Endodermal cell (in vitro differentiated cells): ENCODE measurements around the gene OBP2A. TPM values are rescaled to one million over a fixed set of nuclear protein-coding genes. Genes with fewer than 3 reads are reported as not detected.

Experiments used
- DNase-seq: peaks from one replicate; pipeline ENCODE4 v3.0.0-alpha.2; 2017
- H3K27ac ChIP-seq: 2 replicates; pipeline ENCODE4 v1.5.1; 2013; ENCODE audit warnings: mild to moderate bottlenecking, low read depth, low read length, moderate library complexity
- H3K27me3 ChIP-seq: 2 replicates; pipeline ENCODE4 v1.6.1; 2013; ENCODE audit warnings: mild to moderate bottlenecking, low read length, moderate library complexity; ENCODE audit not compliant: insufficient read depth, control insufficient read depth, poor library complexity, severe bottlenecking
- H3K36me3 ChIP-seq: 2 replicates; pipeline ENCODE4 v1.7.0; 2013; ENCODE audit warnings: mild to moderate bottlenecking, low read length, moderate library complexity; ENCODE audit not compliant: control insufficient read depth, insufficient read depth
- H3K4me1 ChIP-seq: one replicate; pipeline ENCODE4 v1.7.0; 2013; ENCODE audit warnings: low read length; ENCODE audit not compliant: control insufficient read depth, insufficient read depth
- H3K4me3 ChIP-seq: 2 replicates; pipeline ENCODE4 v1.5.1; 2013; ENCODE audit warnings: mild to moderate bottlenecking, low read length, moderate library complexity
- H3K9ac ChIP-seq: 2 replicates; pipeline ENCODE4 v1.6.1; 2013; ENCODE audit warnings: mild to moderate bottlenecking, low read length, moderate library complexity; ENCODE audit not compliant: poor library complexity, severe bottlenecking; ENCODE audit errors: extremely low read depth
- H3K9me3 ChIP-seq: 2 replicates; pipeline ENCODE4 v1.6.1; 2013; ENCODE audit warnings: mild to moderate bottlenecking, low read length, moderate library complexity; ENCODE audit not compliant: control insufficient read depth
- H3K27ac Mint-ChIP-seq: 2 replicates; pipeline ENCODE4 v1.8.0; 2020; ENCODE audit warnings: mixed read lengths
- H3K27me3 Mint-ChIP-seq: 2 replicates; pipeline ENCODE4 v1.8.0; 2021; ENCODE audit warnings: mild to moderate bottlenecking, mixed read lengths; ENCODE audit not compliant: insufficient read depth
- H3K36me3 Mint-ChIP-seq: 2 replicates; pipeline ENCODE4 v1.8.0; 2020; ENCODE audit warnings: low read depth, mixed read lengths
- H3K4me1 Mint-ChIP-seq: 2 replicates; pipeline ENCODE4 v1.8.0; 2020; ENCODE audit warnings: mixed read lengths
- H3K4me3 Mint-ChIP-seq: 2 replicates; pipeline ENCODE4 v1.8.0; 2020; ENCODE audit warnings: mild to moderate bottlenecking, moderate library complexity, mixed read lengths
- H3K9me3 Mint-ChIP-seq: 2 replicates; pipeline ENCODE4 v1.8.0; 2020; ENCODE audit warnings: mild to moderate bottlenecking, mixed read lengths
- CTCF ChIP-seq: fragments of 200-600 bp; sonication (generic); conservative IDR thresholded peaks from 2 replicates; pipeline ENCODE4 v1.5.0; 2021; ENCODE audit warnings: antibody characterized with exemption, mild to moderate bottlenecking
- WGBS, 2 experiments: methylation state at CpG; one replicate each; pipeline versions ENCODE4 v1.1.5 to v1.1.7; 2013; ENCODE audit warnings: missing lambda C conversion rate in 2 of 2, mixed read lengths in 1 of 2; ENCODE audit not compliant: insufficient coverage in 1 of 2, insufficient read length in 1 of 2; 5-methylcytosine and 5-hydroxymethylcytosine counted together
- total RNA-seq, 2 donors: library from RNA; stranded (reverse); fragmentation: NEBNext Ultra II Directional in 1 of 2; extraction: Animal tissue kit (Norgen Biotek cat#: 25700) in 1 of 2; gene quantifications; 2 replicates in 1 of 2; 3 replicates in 1 of 2; pipeline ENCODE4 v1.2.1, GENCODE V29; 2021

The OBP2A gene
- total RNA-seq, 2 donors from 2014 or later = not detected

DNA sequence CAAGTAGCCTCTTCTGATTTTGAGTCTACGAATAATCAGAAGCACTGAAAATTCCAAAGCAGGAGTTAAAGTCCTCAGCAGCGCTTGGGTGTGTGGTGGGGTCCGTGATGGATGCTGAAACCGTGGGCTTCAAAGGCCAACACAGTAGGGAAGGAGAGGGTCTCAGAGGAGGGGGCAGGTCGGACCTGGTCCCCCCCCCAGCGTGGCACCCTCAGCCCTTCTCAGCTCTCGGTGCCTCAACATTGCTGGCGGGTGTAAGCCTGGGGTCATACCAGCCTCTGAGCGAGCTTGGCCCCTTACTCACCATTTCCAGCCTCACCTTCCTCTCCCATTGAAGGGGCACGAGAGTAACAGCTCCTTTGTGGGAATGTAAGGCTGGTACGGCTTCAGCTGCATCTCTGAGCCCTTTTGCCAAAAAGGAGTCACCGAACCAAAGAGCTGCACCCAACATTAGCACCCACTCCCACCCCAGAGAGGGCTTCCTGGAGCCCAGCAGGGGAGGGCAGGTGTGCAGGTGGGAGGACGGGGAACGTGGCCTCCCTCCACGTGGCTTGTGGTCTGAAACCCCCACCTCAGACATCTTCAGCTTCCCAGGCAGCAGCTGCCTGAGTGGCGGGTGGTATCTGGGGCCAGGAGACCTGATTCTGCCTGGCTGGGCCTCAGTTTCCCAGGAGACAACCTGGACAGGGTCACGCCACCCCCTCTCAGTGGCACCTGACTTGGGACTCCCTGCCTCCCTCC, 31.4 kb upstream of the OBP2A start:
- peaks cover 3% of the 10 kb centered on the region for H3K9me3 Mint-ChIP-seq
- no peaks in the 10 kb centered on the region for H3K27me3 Mint-ChIP-seq
- TF ChIP-seq CTCF = no peak
- DNase-seq = peak; percentile 22
- no peak overlapping the region for H3K27ac Mint-ChIP-seq
- H3K27me3 ChIP-seq = no peaks in the 10 kb centered on the region
- H3K36me3 ChIP-seq = no peaks in the 10 kb centered on the region
- no peak overlapping the region for H3K9ac ChIP-seq
- H3K4me3 ChIP-seq = no peak overlapping the region
- H3K4me3 Mint-ChIP-seq = no peak overlapping the region
- H3K4me1 ChIP-seq = no peaks in the 10 kb centered on the region
- no peaks in the 10 kb centered on the region for H3K36me3 Mint-ChIP-seq
- no peak overlapping the region for H3K27ac ChIP-seq
- no peaks in the 10 kb centered on the region for H3K9me3 ChIP-seq
- no peaks in the 10 kb centered on the region for H3K4me1 Mint-ChIP-seq
- WGBS, 2 experiments = 87 to 91% methylated on average over 3 to 16 of the region's 17 CpGs

- Histone ChIP-seq H3K36me3 (no peaks in the 10 kb centered on the region), H3K9me3 (no peaks in the 10 kb centered on the region), H3K27ac (no peak overlapping the region), H3K4me1 (no peaks in the 10 kb centered on the region), H3K27me3 (no peaks in the 10 kb centered on the region), H3K9ac (no peak overlapping the region), H3K4me3 (no peak overlapping the region)
- Mint-ChIP-seq H3K27me3 (no peaks in the 10 kb centered on the region), H3K4me3 (no peak overlapping the region), H3K4me1 (no peaks in the 10 kb centered on the region), H3K9me3 (peaks cover 2% of the 10 kb centered on the region), H3K36me3 (no peaks in the 10 kb centered on the region), H3K27ac (no peak overlapping the region)
- TF ChIP-seq CTCF = no peak
- WGBS, 2 experiments = 94% methylated on average over 20 to 31 of the region's 31 CpGs
- peak; percentile 34 for DNase-seq
Observed at GRCh38 chr9:135515083-135515951, 30.6 kb upstream of the OBP2A start.

DNA sequence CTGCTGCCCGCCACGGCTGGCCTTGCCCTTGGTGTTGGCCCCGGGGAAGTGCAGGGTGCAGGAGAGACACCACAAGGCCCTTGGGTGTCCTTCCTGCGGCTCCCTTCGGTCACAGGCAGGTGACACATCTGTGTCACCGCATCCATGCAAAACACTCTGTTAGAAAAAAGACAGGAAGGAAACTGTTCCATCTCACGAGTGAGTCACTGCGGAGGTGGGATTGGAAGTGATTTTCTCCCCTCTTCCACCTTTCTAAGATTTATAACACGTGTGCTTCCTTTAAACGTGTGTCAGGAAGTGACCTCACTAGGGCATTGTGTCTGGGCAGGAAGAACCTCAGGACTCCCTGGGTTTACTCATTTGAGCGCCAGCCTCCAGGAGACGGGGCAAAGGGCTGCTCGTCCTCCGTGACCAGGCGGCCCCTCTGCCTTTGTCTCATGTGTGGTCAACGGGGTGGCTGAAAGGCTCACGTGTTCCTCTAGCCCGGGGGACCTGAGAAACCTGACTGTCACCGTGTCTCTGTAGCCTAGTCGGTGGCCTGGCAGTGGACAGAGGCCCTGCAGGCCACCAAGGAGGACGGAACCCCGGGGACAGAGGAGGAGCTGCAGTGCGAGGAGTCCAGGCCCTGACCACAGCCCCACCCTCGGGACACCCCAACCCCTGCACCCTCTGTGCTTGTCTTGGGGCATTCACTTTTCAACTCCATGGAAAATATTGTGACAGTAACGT, 29.6 kb upstream of the OBP2A start:
- Histone ChIP-seq H3K4me1 (no peaks in the 10 kb centered on the region), H3K9me3 (no peaks in the 10 kb centered on the region), H3K4me3 (no peak overlapping the region), H3K27me3 (no peaks in the 10 kb centered on the region), H3K9ac (no peak overlapping the region), H3K36me3 (no peaks in the 10 kb centered on the region), H3K27ac (no peak overlapping the region)
- H3K9me3 Mint-ChIP-seq = peaks cover 2% of the 10 kb centered on the region
- no peaks in the 10 kb centered on the region for H3K27me3 Mint-ChIP-seq
- H3K36me3 Mint-ChIP-seq = no peaks in the 10 kb centered on the region
- no peak for TF ChIP-seq CTCF
- peak; percentile 34 for DNase-seq
- H3K4me3 Mint-ChIP-seq = no peak overlapping the region
- WGBS, 2 experiments = 93 to 98% methylated on average over 21 to 25 of the region's 25 CpGs
- H3K4me1 Mint-ChIP-seq = no peaks in the 10 kb centered on the region
- no peak overlapping the region for H3K27ac Mint-ChIP-seq
